Measurements from ENCODE around the gene LHCGR.
"Not testable (repeated sequence)": the region's sequence is repeated elsewhere in the genome, so short reads cannot be mapped to it uniquely, and the experiment has no call there.

LHCGR gene

DNA sequence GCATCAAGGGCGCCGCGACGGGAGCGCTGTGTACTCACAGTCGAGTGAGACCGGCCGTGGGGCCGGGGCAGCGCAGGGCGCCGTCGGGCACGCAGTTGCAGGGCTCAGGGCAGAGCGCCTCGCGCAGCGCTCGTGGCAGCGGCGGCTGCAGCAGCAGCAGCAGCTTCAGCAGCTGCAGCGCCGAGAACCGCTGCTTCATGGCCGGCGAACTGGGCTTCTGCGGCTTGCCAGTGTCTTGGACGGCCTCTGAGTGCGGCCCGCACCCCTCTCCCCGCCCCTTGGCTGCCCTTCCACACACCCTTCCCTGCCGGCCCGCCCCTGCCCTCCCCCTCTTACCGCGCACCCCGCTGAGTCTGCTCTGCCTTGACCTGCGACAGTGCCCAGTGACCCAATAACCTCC lies at the start of gene LHCGR:
LHCGR (minus strand) TSS at position 252 of the 400 bp plus-strand sequence; CDS start at position 199, 53 bp downstream.
- peak in 1 of 2 experiments; percentile 33 for DNase-seq

DNA sequence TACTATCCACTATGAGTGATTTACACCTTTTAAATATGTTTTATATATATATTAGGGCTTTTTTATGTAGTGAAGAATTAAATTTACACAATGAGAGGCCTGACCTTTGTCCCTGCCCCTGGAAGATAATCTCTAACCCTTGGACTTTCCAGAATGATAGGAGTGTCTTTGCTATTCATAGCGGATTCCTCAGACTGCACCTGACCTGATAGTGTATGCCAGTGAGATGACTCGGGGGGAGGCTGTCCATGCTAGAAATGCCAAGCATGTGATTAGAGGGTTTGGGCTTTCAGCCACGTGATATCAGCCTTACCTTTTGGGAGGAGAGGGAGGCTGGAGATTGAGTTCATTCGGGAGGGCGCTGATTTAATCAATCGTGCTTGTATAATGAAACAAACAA lies 44.1 kb upstream of the LHCGR start:
- no peak for DNase-seq

DNA sequence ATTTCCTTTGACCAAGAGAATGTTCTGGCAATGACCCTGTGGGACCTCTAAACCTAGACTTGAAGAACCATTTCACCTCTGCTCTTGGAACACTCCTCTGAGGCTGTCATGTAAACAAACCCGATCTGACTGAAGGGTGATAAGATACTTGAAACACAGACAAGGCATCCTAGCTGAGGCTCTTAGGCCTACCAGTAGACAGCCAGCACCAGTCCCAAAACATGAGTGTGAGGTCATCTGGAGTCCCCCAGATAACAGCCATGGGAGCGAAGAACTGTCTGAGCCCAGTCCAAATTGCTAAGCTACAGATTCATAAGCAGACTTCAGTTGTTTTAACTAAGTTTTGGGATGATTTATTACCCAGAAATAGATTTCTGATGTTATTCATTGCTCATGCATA lies 39.5 kb upstream of the LHCGR start:
- DNase-seq, result no peak

DNA sequence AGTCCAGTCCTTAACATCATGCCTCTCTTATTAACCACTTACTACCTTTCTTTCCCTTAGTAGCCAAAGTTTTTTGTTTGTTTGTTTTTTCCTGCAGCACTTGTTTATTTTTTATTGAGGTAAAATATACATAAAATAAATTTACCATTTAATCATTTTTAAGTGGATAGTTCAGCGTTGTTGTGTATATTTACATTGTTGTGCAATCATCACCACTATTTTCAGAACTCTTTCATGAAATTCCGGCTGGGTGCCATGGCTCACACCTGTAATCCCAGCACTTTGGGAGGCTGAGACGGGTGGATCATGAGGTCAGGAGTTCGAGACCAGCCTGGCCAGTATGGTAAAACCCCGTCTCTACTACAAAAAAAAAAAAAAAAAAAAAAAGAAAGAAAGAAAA lies 38.1 kb upstream of the LHCGR start:
- DNase-seq, result no peak

DNA sequence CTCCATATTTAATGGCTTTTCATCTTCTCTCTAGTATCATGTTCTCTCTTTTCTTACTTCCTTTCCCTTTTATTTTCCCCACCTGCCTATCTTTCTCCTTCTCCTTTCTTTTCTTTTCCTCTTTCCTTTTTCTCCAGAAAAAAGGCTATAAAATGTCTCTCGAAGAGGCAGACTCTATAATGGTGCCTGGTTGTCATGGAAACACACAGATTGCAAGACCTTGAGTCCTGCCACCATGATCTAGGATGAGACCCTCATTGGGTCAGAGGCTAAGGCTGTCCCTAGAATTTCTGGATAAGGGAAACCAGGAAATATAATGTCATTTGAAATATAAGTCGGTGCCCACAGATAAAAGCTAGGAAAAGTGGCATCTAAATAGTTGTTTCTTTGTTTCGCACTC lies 36.5 kb upstream of the LHCGR start:
- DNase-seq, result no peak

DNA sequence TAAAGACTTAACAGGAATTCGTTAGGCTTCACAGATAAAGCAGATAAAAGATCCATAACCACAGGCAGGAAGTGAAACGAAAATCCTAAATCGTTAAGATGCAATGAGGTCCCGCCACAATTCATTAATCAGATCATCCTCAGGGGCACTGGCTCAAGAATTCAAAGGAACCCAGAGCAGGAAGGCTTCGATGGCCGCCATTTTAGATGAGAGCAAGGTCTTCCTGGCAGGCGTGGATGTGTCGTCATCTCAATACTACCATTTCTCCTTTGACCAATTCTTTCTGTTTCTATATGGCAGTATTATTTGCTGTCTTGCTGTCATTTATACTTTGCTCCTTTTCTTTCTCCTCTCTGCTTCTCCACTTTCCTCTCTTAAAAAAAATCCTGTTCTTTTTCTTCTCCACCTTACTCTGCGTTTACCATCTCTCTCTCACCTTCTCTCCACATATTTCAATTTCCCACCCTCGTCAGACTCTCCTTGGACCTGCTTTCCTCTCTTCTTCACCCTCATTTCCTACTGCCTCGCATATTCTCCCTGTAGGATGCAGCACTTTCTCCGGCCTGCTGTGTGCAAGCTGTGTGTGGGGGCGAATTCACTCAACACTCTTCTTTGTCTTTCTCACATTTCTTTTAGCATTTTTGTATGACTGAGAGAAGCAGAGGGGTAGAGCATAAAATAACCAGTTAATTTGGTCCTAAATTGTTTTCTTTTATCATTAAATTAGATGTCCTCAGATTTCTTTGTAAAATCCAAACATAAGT lies 35.1 kb upstream of the LHCGR start:
- no peak for DNase-seq

DNA sequence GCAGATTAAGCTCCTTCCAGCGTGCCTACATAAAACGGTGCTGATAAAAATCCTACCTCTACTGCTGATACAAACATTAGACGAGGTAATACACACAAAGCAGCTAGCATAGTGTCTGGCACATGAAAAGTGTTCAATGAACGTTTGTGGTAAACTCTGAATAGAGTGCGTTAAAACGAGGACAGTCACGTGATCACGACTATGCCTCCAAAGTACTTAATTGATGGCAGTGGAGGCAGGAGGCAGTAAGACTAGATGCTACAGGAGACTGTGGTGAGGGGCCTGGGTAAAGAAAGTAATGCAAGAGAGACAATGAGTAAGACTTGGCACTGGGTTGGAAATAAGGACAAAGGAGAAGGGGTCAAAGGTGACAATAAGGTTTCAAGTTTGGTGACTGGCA lies 32.1 kb upstream of the LHCGR start:
- no peak for DNase-seq

DNA sequence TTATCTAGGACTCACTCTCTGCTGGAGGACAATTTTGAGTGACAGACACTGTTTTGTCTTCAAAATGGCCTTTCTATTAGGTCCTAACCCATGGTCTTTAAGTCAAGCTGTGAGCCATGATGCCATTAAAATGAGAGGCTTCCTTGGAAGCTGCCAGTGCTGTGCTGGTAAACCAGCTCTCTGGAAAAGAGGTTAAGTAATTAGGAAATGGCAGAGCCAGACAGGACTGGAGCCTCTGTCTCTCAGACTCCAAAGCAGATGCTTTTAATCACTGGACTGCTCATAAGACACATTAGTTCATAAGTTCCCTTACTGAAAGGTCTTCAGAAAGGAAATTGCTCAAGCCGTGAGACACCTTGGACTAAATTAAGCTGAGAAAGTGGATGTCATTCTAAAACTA lies 25.8 kb upstream of the LHCGR start:
- no peak for DNase-seq

DNA sequence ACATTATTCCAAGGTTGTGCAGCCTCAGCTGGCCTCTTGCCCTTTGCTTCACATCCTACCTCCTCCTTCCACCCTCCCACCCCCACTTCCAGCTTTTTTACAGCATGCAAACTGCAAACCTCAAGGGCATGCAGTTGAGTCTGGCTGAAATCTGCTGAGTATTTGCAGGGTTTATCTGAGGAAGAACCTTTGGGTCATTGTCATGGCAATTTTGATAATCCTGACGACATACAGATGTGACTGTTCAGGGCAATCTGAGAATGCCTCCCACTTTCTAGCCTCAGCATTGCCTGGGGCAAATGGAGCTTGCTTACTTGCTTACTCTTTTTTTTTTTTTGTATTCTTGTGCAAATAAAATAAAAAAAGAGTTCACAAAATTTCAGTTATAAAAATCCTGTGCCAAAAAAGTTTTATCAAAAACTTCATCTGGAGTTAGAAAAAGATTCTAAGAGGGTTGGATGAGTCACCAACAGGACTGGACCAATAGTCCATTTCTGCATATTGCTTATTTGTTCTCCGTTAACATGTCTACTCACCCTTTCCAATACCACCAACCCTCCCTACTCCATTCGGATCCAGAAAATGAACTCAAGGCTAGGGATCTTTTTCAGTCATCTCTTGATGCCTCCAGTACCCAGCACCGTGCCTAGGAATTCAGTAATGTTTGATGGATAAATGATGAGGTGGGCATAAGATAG lies 23.6 kb upstream of the LHCGR start:
- no peak for DNase-seq

DNA sequence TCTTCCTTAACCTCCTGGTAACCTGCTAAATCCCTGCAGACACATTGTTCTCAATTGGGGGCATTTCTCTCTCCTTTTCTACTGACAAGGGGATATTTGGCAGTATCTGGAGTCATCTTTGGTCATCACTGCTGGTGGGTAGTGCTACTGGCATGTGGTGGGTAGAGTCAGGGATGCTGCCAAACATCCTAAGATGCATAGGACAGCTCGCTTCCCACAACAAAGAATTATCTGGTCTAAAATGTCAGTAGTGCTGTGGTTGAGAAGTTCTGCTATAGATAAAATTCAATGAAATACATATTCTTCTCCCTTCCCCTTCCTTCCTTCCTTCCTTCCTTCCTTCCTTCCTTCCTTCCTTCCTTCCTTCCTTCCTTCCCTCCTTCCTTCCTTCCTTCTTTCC lies 18.7 kb upstream of the LHCGR start:
- no peak for DNase-seq

DNA sequence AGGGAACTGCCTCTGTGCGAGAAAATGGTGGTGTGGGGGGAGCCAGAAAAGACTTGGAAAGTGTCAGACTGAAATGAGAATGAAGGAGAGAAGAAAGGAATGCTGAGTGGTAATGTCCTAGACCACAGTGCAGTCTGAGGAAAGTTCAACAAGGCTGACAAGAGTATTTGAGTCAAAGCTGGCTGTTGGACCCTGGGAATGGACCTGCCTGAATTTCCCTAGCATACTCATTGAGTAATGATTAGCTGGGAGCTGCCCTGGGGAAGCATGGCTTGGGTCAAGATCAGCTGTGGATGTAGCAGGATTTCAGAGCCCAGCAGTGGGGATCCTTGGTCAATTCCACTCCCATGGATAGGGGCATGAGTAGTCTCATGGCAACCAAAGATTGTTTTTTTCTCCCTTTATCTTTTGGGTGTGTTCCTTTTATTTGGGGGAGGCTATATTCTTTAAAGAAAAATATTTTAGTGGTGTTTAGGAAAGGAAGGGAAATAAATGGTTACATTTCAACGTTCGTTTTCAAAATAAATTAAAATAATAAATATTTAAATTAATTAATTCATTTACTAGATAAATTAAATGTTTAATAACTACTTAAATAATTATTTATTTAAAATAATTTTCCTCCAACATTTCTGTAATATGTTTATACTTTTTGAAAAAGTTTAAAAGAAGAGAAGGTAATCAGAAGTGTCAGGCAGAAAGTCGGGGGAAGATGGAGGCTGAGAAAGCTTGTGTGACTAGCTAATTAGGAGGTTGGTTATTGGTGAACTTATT lies 15.9 kb upstream of the LHCGR start:
- no peak for DNase-seq

DNA sequence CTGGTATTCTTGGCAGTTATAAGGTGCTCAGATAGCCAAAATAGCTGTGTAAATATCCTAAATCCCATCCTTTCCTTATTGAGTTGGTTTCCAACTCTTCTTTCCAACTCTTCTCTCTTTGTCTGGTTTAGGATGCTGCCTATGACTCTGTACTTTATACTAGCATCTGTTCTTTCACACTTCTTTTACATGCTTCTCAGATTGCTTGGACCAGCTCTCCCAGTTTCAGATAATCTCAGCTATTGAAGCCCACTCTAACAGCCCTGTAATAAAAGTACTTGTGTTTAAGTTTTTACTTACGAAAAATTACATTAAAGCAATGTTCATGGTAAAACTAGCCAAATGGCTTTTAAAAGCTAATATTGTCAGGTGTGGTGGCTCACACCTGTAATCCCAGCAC lies 14.7 kb upstream of the LHCGR start:
- DNase-seq, result peak; percentile 69 to 88

DNA sequence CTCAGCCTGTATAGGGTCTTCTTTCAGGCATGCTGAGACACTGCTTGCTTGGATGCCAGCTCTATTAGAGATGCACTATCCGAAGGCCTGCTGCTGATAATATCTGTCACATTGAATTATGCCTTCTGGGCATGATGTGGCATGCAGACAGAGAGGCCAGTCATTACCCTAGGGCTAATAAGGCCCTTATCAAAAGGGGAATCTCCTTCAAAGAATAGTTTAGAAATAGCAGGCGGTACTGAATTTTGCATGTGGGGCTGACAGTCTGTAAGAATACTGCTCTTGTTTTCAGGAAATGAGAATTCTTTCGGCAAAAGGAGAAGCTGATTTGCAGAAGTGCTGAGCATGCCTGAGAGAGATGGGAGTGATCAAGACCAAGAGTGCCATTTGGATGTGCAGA lies 13.1 kb upstream of the LHCGR start:
- DNase-seq, result peak in 1 of 2 experiments; percentile 27

DNA sequence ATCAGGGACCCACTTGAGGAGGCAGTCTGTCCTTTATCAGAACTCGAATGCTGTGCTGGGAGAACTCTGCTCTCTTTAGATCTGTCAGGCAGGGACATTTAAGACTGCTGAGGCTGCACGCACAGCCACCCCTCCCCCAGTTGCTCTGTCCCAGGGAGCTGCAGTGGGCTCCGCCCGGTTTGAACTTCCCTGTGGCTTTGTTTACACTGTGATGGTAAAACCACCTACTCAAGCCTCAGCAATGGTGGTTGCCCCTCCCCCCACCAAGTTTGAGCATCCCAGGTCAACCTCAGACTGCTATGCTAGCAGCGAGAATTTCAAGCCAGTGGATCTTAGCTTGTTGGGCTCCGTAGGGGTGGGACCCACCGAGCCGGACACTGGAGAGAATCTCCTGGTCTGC lies 11.8 kb upstream of the LHCGR start:
- DNase-seq, result no peak

DNA sequence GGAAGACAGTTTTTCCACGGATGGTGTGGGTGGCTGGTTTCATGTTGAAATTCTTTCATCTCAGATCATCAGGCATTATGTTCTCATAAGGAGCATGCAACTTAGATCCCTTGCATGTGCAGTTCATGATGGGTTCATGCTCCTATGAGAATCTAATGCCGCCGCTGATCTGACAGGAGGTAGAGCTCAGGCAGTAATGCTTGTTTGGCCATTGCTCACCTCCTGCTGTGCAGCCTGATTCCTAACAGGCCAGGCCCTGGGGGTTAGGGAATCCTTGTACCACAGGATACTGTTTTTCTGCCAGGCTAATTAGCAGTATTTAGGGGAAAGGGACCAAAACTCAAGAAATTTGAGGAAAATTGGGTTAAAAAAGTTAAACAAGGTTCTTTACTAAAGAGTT lies 5.3 kb upstream of the LHCGR start:
- no peak for DNase-seq

DNA sequence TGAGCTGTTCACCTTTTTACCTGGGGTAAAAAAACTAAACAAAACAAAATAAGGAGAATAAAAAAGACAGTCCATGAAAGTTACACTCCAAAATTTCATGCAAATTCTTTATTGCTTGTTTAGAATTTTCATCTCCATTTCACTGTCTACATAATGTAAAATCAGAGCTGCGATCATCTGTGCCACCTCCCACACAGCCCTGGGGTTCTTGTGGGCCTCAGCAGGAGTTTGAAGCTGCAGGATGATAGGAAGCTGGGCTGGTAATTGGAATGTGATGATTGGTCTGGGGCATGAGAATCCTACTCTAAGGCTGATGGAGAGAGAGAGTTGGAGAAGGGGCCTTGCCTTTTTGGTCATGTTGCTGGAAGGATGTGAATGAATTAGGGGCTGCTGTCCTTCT lies 4.2 kb upstream of the LHCGR start:
- DNase-seq, result no peak

DNA sequence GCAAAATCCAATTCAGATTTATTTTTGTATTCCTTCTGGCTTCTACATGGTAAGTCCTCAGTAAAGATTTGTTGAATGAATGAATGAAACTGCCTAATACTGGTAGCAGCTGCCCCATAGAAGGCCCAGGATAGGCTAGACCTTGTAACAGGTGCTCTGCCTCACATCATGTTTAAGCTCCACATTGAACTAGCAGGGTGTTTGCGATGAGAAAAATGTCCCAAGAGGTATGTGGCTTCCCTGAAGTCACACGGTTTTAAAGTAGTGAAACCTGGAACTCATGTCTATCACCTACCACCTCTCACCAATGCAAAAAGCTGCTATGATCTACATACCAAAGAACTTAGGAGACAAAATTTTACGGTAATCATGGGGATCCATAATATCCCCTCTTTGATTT lies 765 bp upstream of the LHCGR start:
- DNase-seq, result no peak

DNA sequence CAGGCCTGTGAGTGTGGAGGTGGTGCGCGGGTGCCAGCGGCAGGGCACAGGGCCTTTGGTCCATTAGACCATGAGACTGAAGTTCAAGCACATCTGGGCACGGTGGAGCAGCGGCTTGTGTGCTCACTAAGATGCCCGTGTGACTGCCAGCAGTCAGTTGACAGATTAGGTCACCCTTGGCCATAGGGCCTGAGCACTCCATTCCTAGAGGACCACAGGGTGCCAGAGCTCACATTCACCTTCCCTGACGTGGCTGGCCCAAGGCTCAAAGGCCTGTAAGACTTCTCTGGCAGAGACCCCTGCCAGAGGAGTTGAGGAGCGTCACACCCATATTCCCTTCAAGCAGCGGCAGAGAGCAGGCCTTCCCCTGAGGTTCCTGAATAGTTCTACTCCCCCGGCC lies 650 bp downstream of the LHCGR start:
- no peak for DNase-seq

DNA sequence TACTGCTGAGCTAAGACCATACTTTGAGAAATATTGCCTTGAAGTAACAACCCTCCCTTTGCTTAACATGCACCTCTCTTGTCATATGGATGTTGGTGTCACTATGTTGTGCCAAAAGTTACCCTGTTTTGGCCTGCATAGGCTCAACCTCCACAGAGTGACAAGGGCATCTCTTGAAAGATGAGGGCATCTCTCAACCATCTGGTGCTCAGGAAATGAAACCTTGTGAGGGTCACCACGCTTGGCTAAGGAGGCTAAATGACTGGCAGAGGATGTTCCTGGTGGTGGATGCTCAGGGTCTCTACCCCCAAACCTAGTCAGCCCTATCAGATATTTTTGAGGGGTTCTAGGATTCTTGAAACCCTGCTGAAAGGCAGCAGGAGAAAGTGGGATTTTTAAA lies 2.3 kb downstream of the LHCGR start:
- DNase-seq, result no peak

DNA sequence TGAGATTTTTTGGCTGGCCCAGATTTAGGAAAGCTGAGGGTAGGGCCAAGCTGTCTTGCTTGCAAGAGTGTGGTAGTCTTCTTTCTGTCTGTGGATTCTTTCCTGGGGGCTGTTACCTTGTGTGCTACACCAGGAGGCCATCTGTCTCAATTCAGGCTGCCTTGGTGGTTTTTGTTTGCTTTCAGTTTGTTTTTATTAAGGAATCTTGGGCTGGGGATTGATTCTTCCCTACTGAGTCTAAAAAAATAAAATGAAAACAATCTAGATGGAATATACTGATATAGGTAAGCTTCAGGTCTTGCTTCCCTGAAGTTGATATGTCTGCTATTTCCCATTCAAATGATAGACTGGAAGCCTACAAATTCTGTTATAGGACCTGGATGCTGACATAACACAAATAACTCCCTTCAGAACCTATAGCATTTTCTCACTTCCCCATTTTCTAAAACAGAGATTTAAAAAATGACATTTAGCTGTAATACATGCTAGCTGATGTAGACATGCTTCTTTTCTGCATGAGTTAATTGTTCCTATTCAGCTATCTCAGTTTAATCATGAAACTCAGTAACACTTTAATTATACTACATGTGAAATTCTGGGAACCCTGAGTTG lies 5.3 kb downstream of the LHCGR start:
- no peak for DNase-seq

DNA sequence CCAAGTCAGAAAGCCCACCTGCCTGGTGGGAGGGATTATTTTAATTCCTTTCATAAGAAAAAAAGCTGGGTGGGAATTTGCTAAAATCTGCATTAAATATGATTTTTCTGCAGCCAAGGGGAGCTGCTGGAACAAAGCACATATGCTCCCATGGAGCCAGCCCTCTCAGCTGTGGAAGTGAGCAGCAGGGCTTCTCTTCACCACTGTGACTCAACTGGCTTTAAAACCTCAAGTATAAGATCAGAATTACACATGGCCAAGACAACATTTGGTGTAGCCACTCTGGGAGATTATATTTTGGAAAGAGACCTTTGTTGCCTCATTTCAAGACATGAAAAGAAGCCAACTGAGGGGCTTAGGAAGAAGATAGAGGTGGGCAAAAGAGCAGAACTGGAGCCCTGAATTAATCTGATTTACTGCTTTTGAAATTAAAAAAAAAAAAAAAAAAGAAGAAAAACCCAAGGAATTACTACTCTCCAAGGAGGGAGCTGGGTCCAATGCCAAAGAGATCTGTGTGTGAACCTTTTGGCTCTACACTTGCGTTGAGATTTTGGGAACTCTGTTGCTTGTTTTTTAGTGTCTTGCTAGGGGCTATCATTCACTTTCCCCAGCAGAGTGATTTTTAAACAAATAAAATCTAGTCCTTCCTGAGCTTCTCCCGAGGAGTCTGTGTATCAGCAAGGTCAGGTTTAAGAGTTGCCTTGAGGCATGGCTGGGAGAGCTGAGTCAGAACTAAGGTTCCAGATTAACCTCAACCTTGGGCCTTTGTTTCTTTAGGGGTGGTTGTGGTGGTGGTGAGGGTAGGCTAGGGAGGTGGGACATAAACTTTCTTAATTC lies 6.0 kb downstream of the LHCGR start:
- no peak for DNase-seq

DNA sequence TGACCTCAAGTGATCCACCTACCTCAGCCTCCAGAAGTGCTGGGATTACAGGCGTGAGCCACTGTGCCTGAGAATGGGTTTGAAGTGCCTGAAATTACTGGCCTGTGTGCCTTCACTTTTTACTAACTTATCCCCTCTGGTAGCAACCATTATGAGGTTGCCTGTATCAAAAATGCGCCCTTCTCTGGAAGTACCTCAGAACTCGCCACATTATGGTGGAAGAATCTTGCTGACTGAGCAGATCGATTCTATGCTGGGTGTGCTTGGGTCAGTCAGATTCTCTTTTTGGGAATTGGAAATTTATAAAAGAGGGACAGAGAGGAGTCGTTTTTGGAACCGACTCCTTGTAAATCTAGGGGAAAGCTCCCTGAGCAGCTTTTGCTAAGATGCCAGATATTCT lies 8.2 kb downstream of the LHCGR start:
- no peak for DNase-seq

DNA sequence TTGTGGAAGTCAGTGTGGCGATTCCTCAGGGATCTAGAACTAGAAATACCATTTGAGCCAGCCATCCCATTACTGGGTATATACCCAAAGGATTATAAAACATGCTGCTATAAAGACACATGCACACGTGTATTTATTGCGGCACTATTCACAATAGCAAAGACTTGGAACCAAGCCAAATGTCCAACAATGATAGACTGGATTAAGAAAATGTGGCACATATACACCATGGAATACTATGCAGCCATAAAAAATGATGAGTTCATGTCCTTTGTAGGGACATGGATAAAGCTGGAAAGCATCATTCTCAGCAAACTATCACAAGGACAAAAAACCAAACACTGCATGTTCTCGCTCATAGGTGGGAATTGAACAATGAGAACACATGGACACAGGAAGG lies 16.3 kb downstream of the LHCGR start:
- DNase-seq, result not testable (repeated sequence)

Measured in NCI-H524 (cell line).